ENCODE results near the gene CACNA1S.

- TF ChIP-seq CTCF (conservative IDR thresholded peaks at IDR 0.05 in 1 of 2, IDR thresholded peaks at IDR 0.05 in 1 of 2; ENCODE audit: extremely low read depth in 1 of 2, insufficient read depth in 1 of 2, low read depth in 1 of 2, low read length in 2 of 2) = no peak
- no peak for TF ChIP-seq EZH2 (IDR thresholded peaks at IDR 0.05; ENCODE audit: borderline replicate concordance, low read length)
Observed at GRCh38 chr1:201138311-201138840, 26.1 kb upstream of the CACNA1S start.
